Osteocyte (in vitro differentiated cells): Measurements from ENCODE around the gene NKG7. TPM values are rescaled to one million over a fixed set of nuclear protein-coding genes. Genes with fewer than 3 reads are reported as not detected.

Source experiments
- DNase-seq: peaks from one replicate; pipeline ENCODE4 v3.0.0; 2021; ENCODE audit warnings: mixed read lengths; ENCODE audit not compliant: unreplicated experiment; ENCODE audit errors: extremely low spot score
- H3K27ac Mint-ChIP-seq: one replicate; pipeline ENCODE4 v1.8.0; 2021; ENCODE audit warnings: mild to moderate bottlenecking, mixed read lengths; ENCODE audit not compliant: unreplicated experiment
- H3K27me3 Mint-ChIP-seq: one replicate; pipeline ENCODE4 v1.8.0; 2021; ENCODE audit warnings: mixed read lengths; ENCODE audit not compliant: unreplicated experiment
- H3K36me3 Mint-ChIP-seq: one replicate; pipeline ENCODE4 v1.8.0; 2021; ENCODE audit warnings: mixed read lengths; ENCODE audit not compliant: unreplicated experiment
- H3K4me1 Mint-ChIP-seq: one replicate; pipeline ENCODE4 v1.8.0; 2021; ENCODE audit warnings: mixed read lengths; ENCODE audit not compliant: unreplicated experiment
- H3K4me3 Mint-ChIP-seq: one replicate; pipeline ENCODE4 v1.8.0; 2021; ENCODE audit warnings: mild to moderate bottlenecking, moderate library complexity, mixed read lengths; ENCODE audit not compliant: unreplicated experiment
- H3K9me3 Mint-ChIP-seq: one replicate; pipeline ENCODE4 v1.8.0; 2021; ENCODE audit warnings: mixed read lengths; ENCODE audit not compliant: unreplicated experiment
- CTCF ChIP-seq: fragments of 200-600 bp; sonication (generic); IDR thresholded peaks from 2 replicates; pipeline ENCODE4 v1.5.0; 2021; ENCODE audit warnings: antibody characterized with exemption, mild to moderate bottlenecking, moderate library complexity
- total RNA-seq: library from RNA; stranded (reverse); gene quantifications from 2 replicates; pipeline ENCODE4 v1.2.1, GENCODE V29; 2021

Gene NKG7
- total RNA-seq, 1 donor from 2014 or later, result not detected

GRCh38 chr19:51323481-51324166 lies 48.8 kb downstream of the NKG7 start:
- Mint-ChIP-seq H3K9me3 (no peaks in the 10 kb centered on the region), H3K4me3 (no peak overlapping the region), H3K36me3 (no peaks in the 10 kb centered on the region), H3K27me3 (no peaks in the 10 kb centered on the region), H3K27ac (no peak overlapping the region), H3K4me1 (peaks cover 1% of the 10 kb centered on the region)
- no peak for TF ChIP-seq CTCF
- DNase-seq, result no peak

- H3K9me3 Mint-ChIP-seq, result no peaks in the 10 kb centered on the region
- H3K4me3 Mint-ChIP-seq, result no peak overlapping the region
- no peaks in the 10 kb centered on the region for H3K27me3 Mint-ChIP-seq
- TF ChIP-seq CTCF, result no peak
- no peak overlapping the region for H3K27ac Mint-ChIP-seq
- no peak for DNase-seq
- H3K36me3 Mint-ChIP-seq, result no peaks in the 10 kb centered on the region
- no peaks in the 10 kb centered on the region for H3K4me1 Mint-ChIP-seq
Observed at GRCh38 chr19:51321799-51322198, 50.7 kb downstream of the NKG7 start.

Other genes starting within 250 kb of the NKG7 start
- not detected in 2 replicates for gene SIGLEC9, start 247.7 kb downstream of the NKG7 start, total RNA-seq
- gene SIGLEC7, start 230.4 kb downstream of the NKG7 start, total RNA-seq, result not detected in 2 replicates
- gene CD33, start 147.6 kb downstream of the NKG7 start, total RNA-seq, result not detected in 2 replicates
- not detected in 2 replicates for gene SIGLECL1, start 121.6 kb downstream of the NKG7 start, total RNA-seq
- gene IGLON5, start 61.0 kb downstream of the NKG7 start, total RNA-seq, result not detected in 2 replicates
- gene VSIG10L, start 30.5 kb downstream of the NKG7 start, total RNA-seq, result 3.5 TPM in 2 replicates
- gene ETFB, start 6.3 kb downstream of the NKG7 start, total RNA-seq, result 56.2 and 58.8 TPM in 2 replicates
- 1.8 TPM in 1 of 2 replicates, not detected in the other for gene CLDND2, start 3.7 kb downstream of the NKG7 start, total RNA-seq
- gene LIM2, start 15.3 kb upstream of the NKG7 start, total RNA-seq, result not detected in 2 replicates
- gene C19orf84, start 17.9 kb upstream of the NKG7 start, total RNA-seq, result not detected in 2 replicates
- gene SIGLEC10, start 45.0 kb upstream of the NKG7 start, total RNA-seq, result not detected in 2 replicates
- not detected in 2 replicates for gene SIGLEC8, start 85.8 kb upstream of the NKG7 start, total RNA-seq
- not detected in 2 replicates for gene CEACAM18, start 105.9 kb upstream of the NKG7 start, total RNA-seq
- not detected in 2 replicates for gene SIGLEC12, start 129.1 kb upstream of the NKG7 start, total RNA-seq
- gene SIGLEC6, start 159.0 kb upstream of the NKG7 start, total RNA-seq, result not detected in 2 replicates
- gene ZNF175, start 198.6 kb upstream of the NKG7 start, total RNA-seq, result 13.5 and 16.9 TPM in 2 replicates